NCI-H2196 treated with DMSO at 0.1 percent for 48 hours (cell line): ENCODE data around the gene CDIPT.
"Not testable (repeated sequence)": the region's sequence is repeated elsewhere in the genome, so short reads cannot be mapped to it uniquely, and the experiment has no call there.

ENCODE experiments used
- DNase-seq: peaks from one replicate; lab custom pipeline; 2025; ENCODE audit not compliant: unreplicated experiment; lab: John Stamatoyannopoulos, UW

The CDIPT gene

GRCh38 chr16:29833219-29833618 is 29.8 kb downstream of the CDIPT start:
- not testable (repeated sequence) for DNase-seq

GRCh38 chr16:29831490-29831889 is 31.5 kb downstream of the CDIPT start:
- no peak for DNase-seq

- no peak for DNase-seq
Observed at GRCh38 chr16:29830774-29831173, 32.3 kb downstream of the CDIPT start.

GRCh38 chr16:29826342-29826695 is 36.7 kb downstream of the CDIPT start:
- DNase-seq, result no peak

DNA sequence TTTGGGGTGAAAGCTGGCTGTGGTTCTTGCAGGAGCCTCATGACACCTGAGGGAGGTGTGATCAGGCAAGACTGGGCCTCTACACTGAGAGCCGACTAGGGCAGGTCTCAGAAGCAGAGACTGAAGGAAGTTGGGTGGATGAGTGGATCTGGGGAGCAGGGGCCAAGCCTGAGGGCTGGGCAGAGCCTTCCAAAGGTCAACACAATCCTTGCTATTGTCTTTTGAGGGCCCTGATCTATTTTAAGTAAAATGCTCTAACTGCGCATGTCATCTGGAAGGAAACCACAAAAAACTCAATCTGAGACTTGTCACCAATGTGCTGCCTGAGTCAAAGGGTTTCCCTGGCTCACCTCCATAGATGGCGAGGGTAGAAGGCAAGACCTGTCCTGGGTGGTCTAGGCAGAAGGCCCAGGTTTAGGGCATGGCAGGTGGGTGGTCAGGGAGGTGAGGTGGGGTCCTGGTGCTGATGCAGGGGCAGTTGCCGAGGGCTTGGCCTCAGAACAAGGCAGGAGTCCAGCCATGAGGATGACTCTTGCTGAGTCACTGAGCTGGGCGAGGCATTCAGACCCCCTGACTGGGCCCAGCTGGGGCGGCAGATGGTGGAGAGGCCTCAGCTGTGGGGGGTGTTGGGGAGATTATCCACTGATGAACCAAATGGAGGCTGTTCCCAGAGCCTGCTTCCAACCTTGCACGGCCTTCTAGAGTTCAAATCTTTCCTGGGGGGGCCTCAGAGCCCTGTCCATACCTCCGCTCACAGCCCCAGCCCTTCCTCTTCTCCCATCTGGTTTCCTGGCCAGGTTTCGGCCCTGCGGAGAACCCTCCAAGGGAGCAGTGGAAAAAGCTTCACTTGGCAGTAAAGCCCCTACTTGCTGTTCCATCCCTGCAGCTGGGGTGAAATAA is 37.6 kb downstream of the CDIPT start:
- no peak for DNase-seq

DNA sequence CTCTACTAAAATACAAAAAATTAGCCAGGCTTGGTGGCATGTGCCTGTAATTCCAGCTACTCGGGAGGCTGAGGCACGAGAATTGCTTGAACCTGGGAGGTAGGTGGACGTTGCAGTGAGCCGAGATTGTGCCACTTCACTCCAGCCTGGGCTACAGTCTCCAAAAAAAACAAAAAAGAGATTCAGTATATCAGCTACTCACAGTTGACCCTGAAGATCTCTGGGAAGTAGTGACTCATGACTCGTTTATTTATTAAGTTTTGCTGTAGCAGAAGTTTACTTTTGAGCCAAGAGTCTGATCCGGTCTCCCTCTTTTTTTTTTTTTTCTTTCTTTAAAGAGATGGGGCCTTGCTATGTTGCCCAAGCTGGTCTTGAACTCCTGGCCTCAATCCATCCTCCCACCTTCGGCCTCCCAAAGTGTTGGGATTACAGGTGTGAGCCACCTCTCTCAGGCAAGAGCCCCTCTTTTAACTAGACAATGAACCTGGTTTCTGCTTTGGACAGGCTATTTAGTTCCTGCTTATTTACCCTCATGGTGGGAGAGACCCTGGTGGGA is 38.4 kb downstream of the CDIPT start:
- no peak for DNase-seq

DNA sequence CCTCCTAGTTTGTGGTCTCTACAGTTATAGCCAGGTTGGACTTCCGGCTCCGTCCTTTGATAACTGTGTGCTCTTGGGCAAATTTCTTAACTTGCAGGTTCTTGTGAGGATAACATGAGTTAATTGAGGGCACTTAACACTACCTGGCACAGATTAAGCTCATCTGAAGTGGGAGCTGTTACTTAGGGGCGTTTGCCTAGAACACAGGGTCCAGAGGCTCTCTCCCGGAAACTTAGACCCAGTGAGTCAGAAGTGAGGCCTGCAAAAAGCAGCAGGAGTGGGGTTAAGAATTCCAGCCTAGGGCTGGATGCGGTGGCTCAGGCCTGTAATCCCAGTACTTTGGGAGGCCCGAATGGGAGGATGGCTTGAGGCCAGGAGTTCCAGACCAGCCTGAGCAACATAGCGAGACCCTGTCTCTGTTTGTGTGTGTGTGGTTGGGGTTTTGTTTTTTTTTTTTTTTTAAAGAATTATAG is 41.3 kb downstream of the CDIPT start:
- no peak for DNase-seq

DNA sequence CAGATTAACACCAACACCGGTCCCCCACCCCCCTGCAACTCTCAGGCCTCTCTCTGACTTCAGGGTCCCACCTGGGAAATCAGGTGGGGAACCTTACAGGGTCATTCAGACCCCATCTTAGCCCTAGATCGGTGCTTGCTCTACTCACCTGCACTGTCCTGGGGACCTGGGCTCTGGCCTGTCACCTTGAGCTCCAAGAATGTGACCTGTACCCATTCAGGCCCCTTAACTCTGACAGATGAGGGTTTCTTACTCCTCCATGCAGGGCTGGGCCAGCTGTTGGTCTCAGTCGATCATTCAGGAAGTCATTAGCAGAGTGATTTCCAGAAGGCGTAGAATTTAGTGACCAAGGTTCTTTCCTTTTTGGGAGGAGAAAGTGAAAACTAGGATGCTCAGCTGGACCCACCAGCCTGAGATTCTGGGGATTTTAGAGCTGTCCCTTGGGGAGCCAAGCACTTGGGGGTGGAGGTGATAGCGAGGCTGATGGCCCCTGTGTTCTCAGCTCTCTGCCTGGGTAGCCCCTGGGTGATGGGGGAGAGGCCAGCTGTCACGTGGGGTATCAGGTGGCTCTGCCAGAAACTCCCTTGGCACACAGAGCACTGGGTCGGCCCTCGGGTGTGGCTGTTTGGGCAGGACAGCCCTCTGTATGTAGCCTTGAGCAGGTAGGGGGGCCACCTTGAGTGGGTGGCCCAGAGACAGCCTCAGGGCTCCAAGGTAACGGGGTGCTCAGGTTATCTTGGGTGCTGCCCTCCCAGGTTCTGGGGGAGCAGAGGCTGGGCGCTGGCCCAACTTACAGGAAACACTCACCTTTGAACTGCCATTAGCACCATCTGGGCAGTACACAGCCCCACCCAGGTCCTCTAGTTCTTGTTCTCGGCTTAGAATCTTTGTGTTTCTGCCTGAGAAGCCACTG is 42.0 kb downstream of the CDIPT start:
- DNase-seq, result no peak

DNA sequence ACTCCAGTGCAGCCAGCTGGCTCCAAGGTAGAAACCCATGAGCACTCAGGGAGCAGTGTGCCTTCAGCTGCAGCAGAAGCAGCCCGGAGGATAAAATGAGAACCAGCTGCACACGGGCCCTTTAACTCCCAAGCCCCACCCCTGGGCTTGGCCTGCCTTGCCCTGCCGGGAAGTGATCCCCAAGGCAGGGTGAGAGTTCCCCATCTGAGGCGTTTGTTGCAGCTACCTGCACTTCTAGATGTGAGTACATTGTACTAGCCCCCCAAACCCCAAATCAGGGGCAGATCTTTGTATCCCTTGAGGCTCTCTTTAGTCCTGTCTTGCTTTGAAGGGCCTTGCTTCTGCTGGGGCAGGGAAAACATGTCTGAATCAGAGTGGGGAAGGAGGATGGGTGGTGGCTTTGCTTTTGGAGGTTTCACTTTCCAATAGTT is 42.7 kb downstream of the CDIPT start, which contains the start of gene MVP:
MVP (plus strand) TSS at position 192 of the 431 bp plus-strand sequence. CDS start 10,088 bp downstream, outside the sequence.
- peak; percentile 42 for DNase-seq

- DNase-seq, result no peak
Observed at GRCh38 chr16:29819506-29819905, 43.5 kb downstream of the CDIPT start.

GRCh38 chr16:29818082-29818481 is 44.9 kb downstream of the CDIPT start:
- DNase-seq, result no peak

GRCh38 chr16:29816694-29817441 is 46.2 kb downstream of the CDIPT start:
- peak; percentile 42 for DNase-seq

GRCh38 chr16:29815793-29816693 is 47.0 kb downstream of the CDIPT start, which contains the start of gene PAGR1:
Gene PAGR1 (plus strand): TSS chr16:29816152. CDS start chr16:29816526, 374 bp downstream.
- peak; percentile 99 for DNase-seq

GRCh38 chr16:29815032-29815721 is 47.8 kb downstream of the CDIPT start:
- no peak for DNase-seq

DNA sequence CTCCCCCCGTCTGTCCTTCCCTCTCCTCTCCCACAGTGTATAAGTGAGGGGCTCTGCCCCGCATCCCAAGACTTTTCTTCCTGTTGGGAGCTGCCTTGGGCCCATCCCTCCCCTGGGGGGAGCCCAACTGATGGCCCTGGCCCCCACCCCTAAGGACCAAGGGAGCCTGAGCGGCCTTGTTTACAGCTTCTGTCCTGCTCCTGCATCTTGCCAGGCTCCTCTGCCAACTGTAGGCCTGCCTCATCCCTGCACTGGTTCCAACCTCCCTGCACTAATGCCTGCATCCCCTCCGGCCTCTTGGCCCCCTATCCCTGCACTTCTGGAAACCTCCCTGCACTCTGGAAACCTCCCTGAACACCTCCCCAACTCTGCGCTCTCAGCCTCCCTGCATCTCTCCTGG is 48.4 kb downstream of the CDIPT start:
- no peak for DNase-seq

DNA sequence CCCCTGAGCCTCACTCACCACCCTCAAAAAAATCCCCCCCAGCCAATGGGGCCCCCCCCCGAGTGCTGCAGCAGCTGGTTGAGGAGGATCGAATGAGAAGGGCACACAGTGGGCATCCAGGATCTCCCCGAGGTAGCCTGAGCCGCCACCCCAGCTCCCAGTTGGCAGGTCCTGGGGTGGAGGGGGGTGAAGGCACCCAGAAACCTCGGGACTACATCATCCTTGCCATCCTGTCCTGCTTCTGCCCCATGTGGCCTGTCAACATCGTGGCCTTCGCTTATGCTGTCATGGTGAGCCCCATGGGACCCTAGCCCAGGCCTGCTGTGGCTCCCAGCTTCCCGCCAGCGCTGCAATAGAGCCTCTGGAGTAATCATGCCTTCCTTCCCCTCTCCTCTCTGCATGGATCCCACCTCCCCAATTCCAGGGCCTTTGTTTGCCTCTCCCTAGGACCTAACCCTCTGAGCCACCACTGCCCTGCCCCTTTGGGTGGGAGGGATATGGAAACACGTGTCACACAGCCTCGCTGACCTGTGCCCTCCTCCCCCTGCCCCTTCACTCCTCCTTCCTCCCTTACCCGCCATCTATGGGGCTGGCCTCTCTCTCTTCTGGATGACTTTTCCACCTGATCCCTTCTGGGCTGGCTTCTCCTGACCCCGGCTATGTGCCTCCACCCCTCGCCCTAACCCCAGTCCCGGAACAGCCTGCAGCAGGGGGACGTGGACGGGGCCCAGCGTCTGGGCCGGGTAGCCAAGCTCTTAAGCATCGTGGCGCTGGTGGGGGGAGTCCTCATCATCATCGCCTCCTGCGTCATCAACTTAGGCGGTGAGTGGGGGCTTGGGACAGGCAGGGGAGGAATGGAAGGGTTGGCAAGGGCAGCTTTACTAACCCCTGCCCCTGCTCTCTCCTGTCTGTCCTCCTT is 49.1 kb downstream of the CDIPT start:
- DNase-seq, result no peak

GRCh38 chr16:29812754-29813643 is 50.0 kb downstream of the CDIPT start:
- no peak for DNase-seq
